AG04450 (cell line): Measurements from ENCODE around the gene NEUROG2. TPM values are rescaled to one million over a fixed set of nuclear protein-coding genes. Genes with fewer than 3 reads are reported as not detected.
"Not testable (repeated sequence)": the region's sequence is repeated elsewhere in the genome, so short reads cannot be mapped to it uniquely, and the experiment has no call there.

Source experiments
- CTCF ChIA-PET: fragments of 300-600, 350-600 bp; formaldehyde crosslinking; extraction: SDS; loops from one replicate; lab custom pipeline; 2022; ENCODE audit warnings: antibody characterized with exemption, inconsistent platforms; lab: Charles Lee
- POLR2A ChIA-PET: fragments of 350-600 bp; formaldehyde crosslinking; extraction: SDS; loops from one replicate; lab custom pipeline; 2021; ENCODE audit warnings: antibody characterized with exemption, inconsistent platforms; lab: Yijun Ruan, JAX
- DNase-seq: peaks from one replicate; pipeline ENCODE4 v3.0.0-alpha.2; 2011; ENCODE audit warnings: low read depth, low spot score
- H3K27ac ChIP-seq: one replicate; pipeline ENCODE4 v1.5.1; 2012; ENCODE audit warnings: low read depth, low read length, control low read depth
- H3K27me3 ChIP-seq: one replicate; pipeline ENCODE4 v1.6.0; 2012; ENCODE audit warnings: low read length; ENCODE audit not compliant: control insufficient read depth, insufficient read depth
- H3K4me3 ChIP-seq: 2 replicates; pipeline ENCODE4 v1.5.1; 2011; ENCODE audit warnings: mild to moderate bottlenecking, low read depth, low read length, control low read depth
- H3K9me3 ChIP-seq: 2 replicates; pipeline ENCODE4 v1.5.1; 2012; ENCODE audit warnings: low read length; ENCODE audit not compliant: control insufficient read depth, insufficient read depth
- CTCF ChIP-seq: IDR thresholded peaks from 2 replicates; pipeline ENCODE4 v1.5.1; 2011; ENCODE audit warnings: low read depth, low read length, control low read depth, inconsistent platforms
- polyA plus RNA-seq: library from polyadenylated mRNA; depleted of rRNA; stranded (reverse); fragments of >200 nt; gene quantifications from 2 replicates; pipeline ENCODE4 v1.2.3, GENCODE V29; 2011

The NEUROG2 gene
- polyA plus RNA-seq, 1 experiment: not detected

- no peak overlapping the region for H3K27ac ChIP-seq
- no peak overlapping the region for H3K4me3 ChIP-seq
- no peaks in the 10 kb centered on the region for H3K9me3 ChIP-seq
- POLR2A ChIA-PET: no interaction called here
- H3K27me3 ChIP-seq: no peaks in the 10 kb centered on the region
- no peak for TF ChIP-seq CTCF
- DNase-seq: no peak
- CTCF ChIA-PET: interaction anchor here (1.5 kb wide), 1 partner anchor 8 kb away, joined by 9 read pairs; no protein-coding TSS in a partner anchor
These were observed 16.3 kb upstream of the NEUROG2 start for GRCh38 chr4:112532267-112532666.

DNA sequence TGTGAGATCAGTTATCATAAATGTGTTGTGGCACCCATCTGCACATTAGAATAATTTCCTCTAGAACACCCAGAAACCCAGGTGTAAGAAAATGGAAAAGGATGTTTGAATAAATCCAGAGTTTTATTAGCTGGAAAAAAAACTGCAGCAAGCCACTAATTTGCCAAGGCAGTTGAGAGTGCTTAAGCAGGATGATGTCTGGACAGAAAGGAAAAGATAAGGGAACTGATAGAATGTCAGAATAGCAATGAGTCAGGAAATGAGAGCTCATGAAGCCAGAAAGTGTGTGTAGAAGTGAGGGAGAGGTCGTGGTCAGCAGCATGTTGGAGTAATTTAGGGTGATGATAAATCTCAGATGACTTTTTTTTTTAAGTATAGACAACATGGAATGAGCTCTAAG lies 15.2 kb upstream of the NEUROG2 start:
- Histone ChIP-seq H3K9me3 (no peaks in the 10 kb centered on the region), H3K4me3 (no peak overlapping the region), H3K27me3 (no peaks in the 10 kb centered on the region), H3K27ac (no peak overlapping the region)
- ChIA-PET CTCF (interaction anchor here (0.6 to 1.3 kb wide), 3 partner anchors 9 to 234 kb away, joined by 3 to 14 read pairs (median 4); no protein-coding TSS in a partner anchor), POLR2A (interaction anchor here (0.7 kb wide), 1 partner anchor 246 kb away, joined by 3 read pairs; no protein-coding TSS in a partner anchor)
- no peak for DNase-seq
- TF ChIP-seq CTCF: no peak

DNA sequence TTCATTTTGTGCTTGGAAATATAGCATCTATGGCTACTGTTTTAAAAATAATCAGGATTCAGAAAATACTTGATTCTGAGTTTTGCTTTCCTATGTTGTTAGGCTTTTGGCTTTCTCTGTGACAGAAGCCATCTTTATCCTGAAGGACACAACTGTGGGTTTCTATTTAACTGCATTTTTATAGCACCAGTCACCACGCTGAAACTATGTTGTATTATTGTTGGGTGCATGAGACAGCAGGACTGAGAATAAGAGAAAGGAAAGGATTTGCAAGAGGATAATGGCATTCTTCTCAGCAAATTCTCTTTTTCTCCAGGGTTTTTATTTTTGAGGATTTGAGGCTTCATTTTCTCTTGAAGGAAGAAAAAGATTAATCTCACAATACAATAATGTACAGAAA lies 10.1 kb upstream of the NEUROG2 start:
- ChIA-PET CTCF (interaction anchor here (7.8 kb wide), 1 partner anchor 197 kb away, joined by 76 read pairs; no protein-coding TSS in a partner anchor), POLR2A (no interaction called here)
- Histone ChIP-seq H3K27me3 (peaks cover 38% of the 10 kb centered on the region), H3K27ac (no peak overlapping the region), H3K9me3 (peaks cover 4% of the 10 kb centered on the region; the same call in 1 of the 2 replicates), H3K4me3 (no peak overlapping the region)
- DNase-seq: no peak
- no peak for TF ChIP-seq CTCF

DNA sequence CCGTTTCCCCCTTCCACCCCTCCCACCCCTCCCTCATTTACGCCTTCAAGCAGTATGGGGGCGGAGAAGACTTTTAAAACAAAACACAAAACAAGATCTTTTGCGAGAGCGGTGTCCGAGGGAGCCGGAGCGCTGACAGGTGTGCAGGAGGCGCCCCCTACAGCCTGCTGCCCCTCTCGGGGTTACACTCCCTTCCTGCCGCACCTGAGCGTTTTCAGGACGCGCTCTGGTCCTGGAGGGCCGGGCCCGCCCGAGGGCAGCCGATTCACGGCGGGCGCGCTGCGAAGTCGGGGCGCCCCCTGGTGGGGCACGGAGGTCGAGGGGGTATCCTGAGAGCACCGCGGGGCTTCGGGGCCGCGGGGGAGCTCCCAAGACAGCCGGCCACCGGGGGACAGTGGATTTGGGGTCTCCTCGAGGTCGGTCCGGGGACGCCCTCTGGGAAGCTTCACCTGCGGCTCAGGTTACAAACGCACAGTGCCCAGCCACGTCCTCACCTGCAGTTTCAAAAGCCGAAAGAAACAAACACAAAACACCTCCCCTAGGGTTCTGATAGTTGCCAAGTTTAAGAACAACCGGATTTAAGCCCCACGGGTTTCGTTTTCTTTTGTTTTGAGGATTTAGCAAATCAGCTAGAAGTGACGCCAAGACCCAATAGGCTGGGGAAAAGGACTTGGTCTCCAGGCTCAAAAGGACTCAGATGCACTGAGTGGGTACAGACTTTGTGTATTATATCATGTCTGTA lies 8.0 kb upstream of the NEUROG2 start:
- TF ChIP-seq CTCF: peak; percentile 72
- POLR2A ChIA-PET: no interaction called here
- CTCF ChIA-PET: interaction anchor here (0.6 to 7.8 kb wide), 26 partner anchors 9 to 279 kb away, joined by 3 to 76 read pairs (median 4); no protein-coding TSS in a partner anchor
- DNase-seq: no peak
- Histone ChIP-seq H3K4me3 (peak overlapping the region; percentile 57), H3K9me3 (peaks cover 11% of the 10 kb centered on the region; the same call in 1 of the 2 replicates), H3K27ac (no peak overlapping the region), H3K27me3 (peaks cover 59% of the 10 kb centered on the region)

GRCh38 chr4:112523008-112523721 lies 7.2 kb upstream of the NEUROG2 start:
- peak overlapping the region; percentile 57 for H3K4me3 ChIP-seq
- DNase-seq: no peak
- H3K9me3 ChIP-seq: peaks cover 11% of the 10 kb centered on the region; the same call in 1 of the 2 replicates
- POLR2A ChIA-PET: no interaction called here
- TF ChIP-seq CTCF: peak; percentile 46
- H3K27ac ChIP-seq: no peak overlapping the region
- CTCF ChIA-PET: interaction anchor here (0.7 to 7.8 kb wide), 13 partner anchors 8 to 202 kb away, joined by 3 to 76 read pairs (median 7); no protein-coding TSS in a partner anchor
- peaks cover 67% of the 10 kb centered on the region for H3K27me3 ChIP-seq

DNA sequence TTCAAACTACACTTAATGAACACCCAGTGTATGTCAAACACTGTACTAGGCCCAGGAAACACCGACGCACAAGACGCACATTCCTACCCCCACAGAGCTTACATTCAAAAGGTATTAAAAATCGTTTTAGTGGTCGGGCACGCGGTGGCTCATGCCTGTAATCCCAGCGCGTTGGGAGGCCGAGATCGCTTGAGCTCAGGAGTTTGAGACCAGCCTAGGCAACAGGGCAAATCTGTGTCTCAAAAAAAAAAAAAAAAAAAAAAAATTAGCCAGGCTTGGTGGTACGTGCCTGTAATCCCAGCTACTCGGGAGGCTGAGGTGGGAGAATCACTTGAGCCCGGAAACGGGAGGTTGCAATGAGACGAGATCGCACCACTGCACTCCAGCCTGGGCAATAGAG lies 6.5 kb upstream of the NEUROG2 start:
- POLR2A ChIA-PET, H3K27ac ChIP-seq, H3K4me3 ChIP-seq, DNase-seq: not testable (repeated sequence)
- CTCF ChIA-PET: interaction anchor here (0.5 to 7.8 kb wide), 10 partner anchors 9 to 359 kb away, joined by 3 to 76 read pairs (median 6); no protein-coding TSS in a partner anchor
- H3K27me3 ChIP-seq: peaks cover 74% of the 10 kb centered on the region
- peaks cover 11% of the 10 kb centered on the region; the same call in 1 of the 2 replicates for H3K9me3 ChIP-seq
